PC-3 (cell line): ENCODE measurements around the gene TRIP6. TPM values are rescaled to one million over a fixed set of nuclear protein-coding genes. Genes with fewer than 3 reads are reported as not detected.

Experiments used
- ATAC-seq: fragments of 200-7000 bp; cut with Tn5 transposase; 2 replicates; pipeline ENCODE4 v1.9.1; 2020; ENCODE audit warnings: mild to moderate bottlenecking, moderate library complexity
- BruUV-seq: library from RNA; stranded (reverse); fragments of 400-500 nt; replicated peaks from 2 replicates; lab custom pipeline; 2021; lab: Mats Ljungman, UMichigan
- CTCF ChIA-PET: fragments of 300-600 bp; sonication (Branson Sonifier 250); formaldehyde crosslinking; loops from one replicate; lab custom pipeline; 2022; ENCODE audit warnings: antibody characterized with exemption; lab: Charles Lee
- POLR2A ChIA-PET: fragments of 300-600 bp; sonication (Branson Sonifier 250); formaldehyde crosslinking; loops from one replicate; lab custom pipeline; 2022; ENCODE audit warnings: antibody characterized with exemption; ENCODE audit not compliant: unreplicated experiment; lab: Charles Lee
- DNase-seq: peaks from one replicate; pipeline ENCODE4 v3.0.0-alpha.2; 2015
- H2AFZ ChIP-seq: fragments of 300-600 bp; sonication (generic); 2 replicates; pipeline ENCODE4 v1.6.0; 2016; ENCODE audit warnings: antibody characterized with exemption, low read length
- H3F3A ChIP-seq: fragments of 300-600 bp; sonication (generic); one replicate; pipeline ENCODE4 v1.6.0; 2017; ENCODE audit warnings: antibody characterized with exemption, low read length, control low read depth, mild to moderate bottlenecking; ENCODE audit not compliant: unreplicated experiment
- H3K27ac ChIP-seq: fragments of 300-600 bp; sonication (generic); 2 replicates; pipeline ENCODE4 v1.5.1; 2016; ENCODE audit warnings: mild to moderate bottlenecking, low read length
- H3K27me3 ChIP-seq: fragments of 300-600 bp; sonication (generic); 2 replicates; pipeline ENCODE4 v1.6.1; 2016; ENCODE audit warnings: low read length, mixed read lengths
- H3K36me3 ChIP-seq: fragments of 300-600 bp; sonication (generic); 2 replicates; pipeline ENCODE4 v1.6.1; 2016; ENCODE audit warnings: low read depth, mixed run types, low read length, mixed read lengths
- H3K4me1 ChIP-seq: fragments of 300-600 bp; sonication (generic); 2 replicates; pipeline ENCODE4 v1.5.1; 2016; ENCODE audit warnings: low read length; ENCODE audit not compliant: insufficient read depth
- H3K4me2 ChIP-seq: fragments of 300-600 bp; sonication (generic); 2 replicates; pipeline ENCODE4 v1.6.0; 2016; ENCODE audit warnings: low read length
- H3K4me3 ChIP-seq: fragments of 300-600 bp; sonication (generic); 2 replicates; pipeline ENCODE4 v1.5.1; 2016; ENCODE audit warnings: mild to moderate bottlenecking, low read length, mixed read lengths
- H3K79me2 ChIP-seq: fragments of 300-600 bp; sonication (generic); 2 replicates; pipeline ENCODE4 v1.6.1; 2017; ENCODE audit warnings: low read length, mixed read lengths
- H3K9ac ChIP-seq: fragments of 300-600 bp; sonication (generic); 2 replicates; pipeline ENCODE4 v1.6.0; 2016; ENCODE audit warnings: mild to moderate bottlenecking, low read length
- H3K9me2 ChIP-seq: fragments of 300-600 bp; sonication (generic); replicated peaks from 2 replicates; pipeline ENCODE4 v1.6.1; 2016; ENCODE audit warnings: mixed run types, low read length, mixed read lengths
- H3K9me3 ChIP-seq: fragments of 300-600 bp; sonication (generic); 2 replicates; pipeline ENCODE4 v1.6.1; 2016; ENCODE audit warnings: low read length, mixed read lengths
- H4K20me1 ChIP-seq: fragments of 300-600 bp; sonication (generic); 2 replicates; pipeline ENCODE4 v1.6.1; 2016; ENCODE audit warnings: low read length, mixed read lengths
- CTCF ChIP-seq: fragments of 300-600 bp; sonication (generic); conservative IDR thresholded peaks from 2 replicates; pipeline ENCODE4 v1.5.1; 2017; ENCODE audit warnings: antibody characterized with exemption, low read depth, mild to moderate bottlenecking, low read length
- EZH2 ChIP-seq: fragments of 300-600 bp; sonication (generic); IDR thresholded peaks from one replicate; pipeline ENCODE4 v1.6.1; 2017; ENCODE audit warnings: antibody characterized with exemption, mild to moderate bottlenecking, low read length; ENCODE audit not compliant: unreplicated experiment
- EZH2phosphoT487 ChIP-seq: fragments of 300-600 bp; sonication (generic); IDR thresholded peaks from 2 replicates; pipeline ENCODE4 v1.6.1; 2018; ENCODE audit warnings: mild to moderate bottlenecking, antibody characterized with exemption, low read length, borderline replicate concordance
- intact Hi-C: fragments of 100-400 bp; cut with micrococcal nuclease; formaldehyde crosslinking; loops from 2 replicates; pipeline ENCODE4 v1.9.0; 2023
- total RNA-seq: library from RNA; depleted of rRNA; stranded (reverse); fragments of >200 nt; gene quantifications from 2 replicates; pipeline ENCODE4 v1.2.3, GENCODE V29; 2014

The TRIP6 gene
- total RNA-seq, 1 experiment from 2014 or later: 11.3 TPM

DNA sequence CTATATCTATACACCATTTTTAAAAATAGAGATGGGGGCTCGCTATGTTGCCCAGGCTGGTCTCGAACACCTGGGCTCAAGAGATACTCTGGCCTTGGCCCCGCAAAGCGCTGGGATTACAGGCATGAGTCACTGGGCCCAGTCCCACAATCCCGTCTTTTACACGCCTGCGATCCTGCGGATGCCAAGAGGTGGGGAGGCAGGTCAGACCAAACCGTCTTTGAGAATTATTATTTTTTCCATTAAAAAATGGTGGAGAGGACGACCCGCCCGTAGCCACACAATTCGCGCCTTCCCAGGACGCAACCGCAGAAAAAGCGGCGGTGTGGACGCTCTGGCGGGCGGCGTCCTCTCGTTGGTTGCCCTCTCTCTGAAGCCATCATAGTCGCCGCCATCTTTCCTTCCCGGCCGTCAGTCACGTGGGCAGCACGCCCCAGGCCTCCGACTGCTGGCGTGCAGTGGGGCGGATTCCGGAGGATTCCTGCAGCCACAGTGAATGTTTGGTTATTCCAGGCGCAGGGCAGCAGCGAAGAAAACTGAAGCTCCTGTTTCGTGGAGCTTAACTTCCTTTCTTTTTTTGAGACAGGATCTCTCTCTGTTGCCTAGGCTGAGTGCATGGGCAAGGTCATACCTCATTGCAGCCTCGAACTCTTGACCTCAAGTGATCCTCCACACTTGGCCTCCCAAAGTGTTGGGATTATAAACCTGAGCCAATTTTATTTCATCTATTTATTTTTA lies 29.9 kb upstream of the TRIP6 start:
- H3K4me2 ChIP-seq: no peak overlapping the region
- H3K36me3 ChIP-seq: no peaks in the 10 kb centered on the region
- H3K4me1 ChIP-seq: no peaks in the 10 kb centered on the region
- BruUV-seq: no TSS peak
- no peak overlapping the region for H2AFZ ChIP-seq
- DNase-seq (no peak), ATAC-seq (no peak)
- no peak overlapping the region for H3K4me3 ChIP-seq
- ChIA-PET POLR2A (no interaction called here), CTCF (no interaction called here)
- no peak overlapping the region for H3K27ac ChIP-seq
- H4K20me1 ChIP-seq: no peaks in the 10 kb centered on the region
- no peaks in the 10 kb centered on the region for H3K9me2 ChIP-seq
- H3K9me3 ChIP-seq: no peaks in the 10 kb centered on the region
- no peak overlapping the region for H3K9ac ChIP-seq
- no peaks in the 10 kb centered on the region for H3K27me3 ChIP-seq
- no peaks in the 10 kb centered on the region for H3F3A ChIP-seq
- TF ChIP-seq EZH2 (no peak), CTCF (no peak), EZH2phosphoT487 (no peak)
- H3K79me2 ChIP-seq: no peaks in the 10 kb centered on the region
- intact Hi-C loops: no loop called here

GRCh38 chr7:100839361-100839760 lies 27.8 kb upstream of the TRIP6 start:
- Histone ChIP-seq H3K4me1 (no peaks in the 10 kb centered on the region), H3F3A (no peaks in the 10 kb centered on the region), H3K27me3 (no peaks in the 10 kb centered on the region), H2AFZ (no peak overlapping the region), H3K9me3 (no peaks in the 10 kb centered on the region), H3K9me2 (no peaks in the 10 kb centered on the region), H3K4me2 (no peak overlapping the region), H3K9ac (no peak overlapping the region), H3K36me3 (no peaks in the 10 kb centered on the region), H3K27ac (no peak overlapping the region), H4K20me1 (no peaks in the 10 kb centered on the region), H3K4me3 (no peak overlapping the region), H3K79me2 (no peaks in the 10 kb centered on the region)
- TF ChIP-seq CTCF: no peak
- no peak for TF ChIP-seq EZH2phosphoT487
- no peak for TF ChIP-seq EZH2
- ChIA-PET CTCF (interaction anchor here (0.6 kb wide), 1 partner anchor 114 kb away, joined by 3 read pairs; no protein-coding TSS in a partner anchor), POLR2A (no interaction called here)
- no TSS peak for BruUV-seq
- ATAC-seq (no peak), DNase-seq (no peak)
- intact Hi-C loops: no loop called here

DNA sequence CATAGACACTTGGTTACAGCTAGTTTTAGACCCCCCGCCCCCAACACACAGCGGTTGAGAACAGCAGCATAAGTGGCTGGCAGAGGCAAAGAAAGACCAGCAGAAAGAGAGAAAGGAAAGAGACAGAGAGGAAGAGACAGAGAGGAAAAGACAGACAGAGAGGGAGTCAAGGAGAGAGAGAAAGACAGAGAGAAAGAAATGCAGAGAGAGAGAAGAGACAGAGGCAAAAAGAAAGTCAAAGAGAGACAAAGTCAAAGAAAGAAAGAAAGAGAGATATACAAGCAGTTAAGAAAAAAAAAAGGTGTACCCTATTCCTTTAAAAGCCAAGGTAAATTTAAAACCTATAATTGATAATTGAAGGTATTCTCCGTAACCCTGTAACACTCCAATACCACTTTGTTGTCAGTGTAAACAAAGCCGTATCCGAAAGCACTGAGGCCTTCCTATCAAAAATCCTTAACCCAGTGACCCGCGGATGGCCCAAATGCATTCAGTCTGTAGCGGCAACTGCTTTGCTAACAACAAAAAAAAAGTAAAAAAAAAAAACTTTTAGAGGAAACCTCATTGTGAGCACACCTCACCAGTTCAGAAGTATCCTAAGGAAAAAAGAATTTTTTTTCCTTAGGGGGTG lies 26.6 kb upstream of the TRIP6 start:
- H3F3A ChIP-seq: no peaks in the 10 kb centered on the region
- ATAC-seq: no peak
- no peaks in the 10 kb centered on the region for H3K9me3 ChIP-seq
- no peak overlapping the region for H3K4me3 ChIP-seq
- H4K20me1 ChIP-seq: no peaks in the 10 kb centered on the region
- H3K27me3 ChIP-seq: no peaks in the 10 kb centered on the region
- no TSS peak for BruUV-seq
- H3K9me2 ChIP-seq: no peaks in the 10 kb centered on the region
- no peak overlapping the region for H3K4me2 ChIP-seq
- intact Hi-C loops: no loop called here
- DNase-seq: no peak
- no peaks in the 10 kb centered on the region for H3K4me1 ChIP-seq
- H3K9ac ChIP-seq: no peak overlapping the region
- H3K27ac ChIP-seq: no peak overlapping the region
- no peaks in the 10 kb centered on the region for H3K36me3 ChIP-seq
- POLR2A ChIA-PET: no interaction called here
- CTCF ChIA-PET: no interaction called here
- H2AFZ ChIP-seq: no peak overlapping the region
- no peaks in the 10 kb centered on the region for H3K79me2 ChIP-seq
- no peak for TF ChIP-seq EZH2phosphoT487
- TF ChIP-seq EZH2: no peak
- no peak for TF ChIP-seq CTCF
